Midbrain (tissue), 1 donor: ENCODE data around the gene EPHA2.

Experiments
- DNase-seq: peaks from one replicate; lab custom pipeline; 2025; lab: John Stamatoyannopoulos, UW

Gene EPHA2

GRCh38 chr1:16134906-16135305 is 21.0 kb downstream of the EPHA2 start:
- DNase-seq: no peak

- no peak for DNase-seq
Measured at GRCh38 chr1:16134066-16134801, 21.6 kb downstream of the EPHA2 start.

GRCh38 chr1:16133007-16133961 is 22.6 kb downstream of the EPHA2 start:
- DNase-seq: no peak

- no peak for DNase-seq
Measured at GRCh38 chr1:16132325-16132785, 23.5 kb downstream of the EPHA2 start.

- DNase-seq: no peak
Measured at GRCh38 chr1:16131636-16132324, 24.1 kb downstream of the EPHA2 start.

GRCh38 chr1:16130827-16131226 is 25.0 kb downstream of the EPHA2 start:
- DNase-seq: no peak

GRCh38 chr1:16129921-16130543 is 25.8 kb downstream of the EPHA2 start:
- DNase-seq: no peak

- no peak for DNase-seq
Measured at GRCh38 chr1:16129316-16129715, 26.6 kb downstream of the EPHA2 start.

- DNase-seq: no peak
Measured at GRCh38 chr1:16128338-16128741, 27.5 kb downstream of the EPHA2 start.

GRCh38 chr1:16127676-16128337 is 28.1 kb downstream of the EPHA2 start:
- no peak for DNase-seq

- no peak for DNase-seq
Measured at GRCh38 chr1:16126743-16127515, 28.9 kb downstream of the EPHA2 start.

GRCh38 chr1:16126160-16126559 is 29.7 kb downstream of the EPHA2 start:
- DNase-seq: no peak

GRCh38 chr1:16125483-16125882 is 30.4 kb downstream of the EPHA2 start:
- DNase-seq: no peak

GRCh38 chr1:16125088-16125470 is 30.8 kb downstream of the EPHA2 start:
- no peak for DNase-seq

- no peak for DNase-seq
Measured at GRCh38 chr1:16124377-16125087, 31.3 kb downstream of the EPHA2 start.

- DNase-seq: no peak
Measured at GRCh38 chr1:16122916-16123315, 33.0 kb downstream of the EPHA2 start.

- no peak for DNase-seq
Measured at GRCh38 chr1:16122350-16122881, 33.5 kb downstream of the EPHA2 start.

GRCh38 chr1:16120940-16121410 is 34.9 kb downstream of the EPHA2 start:
- no peak for DNase-seq

- DNase-seq: no peak
Measured at GRCh38 chr1:16120407-16120806, 35.5 kb downstream of the EPHA2 start.
